GM20431 (cell line): Measurements from ENCODE around the gene SLC44A5.
"Not testable (repeated sequence)": the region's sequence is repeated elsewhere in the genome, so short reads cannot be mapped to it uniquely, and the experiment has no call there.

Source experiments
- in situ Hi-C: fragments of 300-500 bp; cut with MseI, MboI; formaldehyde crosslinking; loops from one replicate; pipeline ENCODE4 v1.15.0; 2020; ENCODE audit warnings: low sequenced_read_pairs; ENCODE audit not compliant: unreplicated experiment

SLC44A5 gene

DNA sequence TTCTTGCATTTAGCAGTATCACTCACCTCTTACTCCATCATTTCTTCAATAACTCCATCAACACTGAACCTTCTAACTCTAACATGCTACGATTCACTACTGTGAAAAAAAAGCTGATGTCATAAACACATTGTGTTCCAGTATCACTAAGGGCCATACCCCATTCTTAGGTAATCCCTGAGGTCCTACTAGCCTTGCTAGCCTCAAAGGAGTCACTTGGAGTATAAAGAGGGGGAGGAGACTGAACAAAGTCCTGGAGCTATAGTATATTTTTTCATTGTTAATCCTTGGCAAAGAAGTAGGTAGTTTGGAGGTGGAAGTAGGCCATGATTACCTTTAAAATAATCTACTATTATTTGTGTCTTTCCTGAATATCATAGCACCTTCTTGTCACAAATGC, at the start of gene SLC44A5:
TSS of gene SLC44A5 (minus strand) at position 101 of the 400 bp plus-strand sequence. CDS start 69,667 bp downstream, outside the sequence.
- in situ Hi-C loops = no loop called here

DNA sequence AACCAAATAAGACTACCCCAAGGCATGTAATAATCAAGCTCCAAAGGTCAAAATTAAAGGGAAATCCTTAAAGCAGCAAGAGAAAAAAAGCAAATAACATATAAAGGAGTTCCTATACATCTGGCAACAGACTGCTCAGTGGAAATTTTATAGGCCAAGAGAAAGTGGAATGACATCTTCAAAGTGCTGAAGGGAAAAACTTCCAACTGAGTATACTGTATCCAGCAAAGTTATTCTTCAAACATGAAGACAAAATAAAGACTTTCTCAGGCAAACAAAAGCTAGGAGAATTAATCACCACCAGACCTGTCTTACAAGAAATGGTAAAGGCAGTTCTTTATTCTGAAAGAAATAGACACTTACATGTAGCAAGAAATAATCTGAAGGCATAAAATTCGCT, 45.0 kb upstream of the SLC44A5 start:
- in situ Hi-C loops = no loop called here

DNA sequence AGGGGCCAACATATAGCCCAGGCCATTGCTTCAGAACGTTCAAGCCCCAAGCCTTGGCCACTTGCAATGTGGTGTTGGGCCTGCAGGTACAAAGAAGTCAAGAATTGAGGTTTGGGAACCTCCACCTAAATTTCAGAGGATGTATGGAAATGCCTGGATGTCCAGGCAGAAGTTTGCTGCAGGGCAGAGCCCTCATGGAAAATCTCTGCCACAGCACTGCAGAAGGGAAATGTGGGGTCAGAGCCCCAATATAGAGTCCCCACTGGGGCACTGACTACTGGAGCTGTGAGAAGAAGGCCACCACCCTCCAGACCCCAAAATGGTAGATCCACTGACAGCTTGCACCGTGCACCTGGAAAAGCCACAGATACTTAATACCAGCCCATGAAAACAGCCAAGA, 36.3 kb upstream of the SLC44A5 start:
- in situ Hi-C loops = not testable (repeated sequence)

DNA sequence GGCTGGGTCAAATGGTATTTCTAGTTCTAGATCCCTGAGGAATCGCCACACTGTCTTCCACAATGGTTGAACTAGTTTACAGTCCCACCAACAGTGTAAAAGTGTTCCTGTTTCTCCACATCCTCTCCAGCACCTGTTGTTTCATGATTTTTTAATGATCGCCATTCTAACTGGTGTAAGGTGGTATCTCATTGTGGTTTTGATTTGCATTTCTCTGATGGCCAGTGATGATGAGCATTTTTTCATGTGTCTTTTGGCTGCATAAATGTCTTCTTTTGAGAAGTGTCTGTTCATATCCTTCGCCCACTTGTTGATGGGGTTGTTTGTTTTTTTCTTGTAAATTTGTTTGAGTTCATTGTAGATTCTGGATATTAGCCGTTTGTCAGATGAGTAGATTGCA, 34.2 kb upstream of the SLC44A5 start:
- in situ Hi-C loops = not testable (repeated sequence)

DNA sequence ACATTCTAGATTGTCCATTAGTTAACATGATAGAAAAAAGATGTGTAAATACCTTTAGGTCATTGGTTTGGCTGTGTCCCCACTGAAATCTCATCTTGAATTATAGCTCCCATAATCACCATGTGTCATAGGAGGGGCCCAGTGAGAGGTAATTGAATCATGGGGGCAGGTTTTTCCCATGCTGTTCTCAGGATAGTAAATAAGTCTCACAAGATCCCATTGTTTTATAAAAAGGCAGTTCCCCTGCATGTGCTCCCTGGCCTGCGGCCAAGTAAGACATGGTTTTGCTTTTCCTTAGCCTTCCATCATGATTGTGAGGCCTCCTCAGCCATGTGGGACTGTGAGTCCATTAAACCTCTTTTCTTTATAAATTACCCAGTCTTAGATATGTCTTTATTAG, 32.5 kb upstream of the SLC44A5 start:
- in situ Hi-C loops = no loop called here

DNA sequence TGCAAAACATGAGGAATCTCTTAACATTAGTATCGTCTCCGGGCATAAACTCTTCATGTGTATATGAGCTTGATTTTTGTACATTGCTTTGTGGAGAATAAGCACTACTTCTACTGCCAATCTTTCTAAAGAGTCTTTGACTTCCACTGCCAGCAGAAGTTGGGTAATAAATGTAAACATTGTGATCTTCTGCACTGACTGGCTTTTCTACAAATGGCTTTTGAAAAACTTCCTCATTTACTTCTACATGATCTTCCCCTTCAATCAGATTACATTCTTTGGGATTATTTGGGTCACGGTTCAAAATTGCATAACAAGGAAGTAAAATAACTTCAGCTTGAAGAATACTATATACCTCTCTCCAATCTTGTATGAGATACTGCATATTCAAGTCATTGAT, 30.4 kb upstream of the SLC44A5 start:
- in situ Hi-C loops = no loop called here

DNA sequence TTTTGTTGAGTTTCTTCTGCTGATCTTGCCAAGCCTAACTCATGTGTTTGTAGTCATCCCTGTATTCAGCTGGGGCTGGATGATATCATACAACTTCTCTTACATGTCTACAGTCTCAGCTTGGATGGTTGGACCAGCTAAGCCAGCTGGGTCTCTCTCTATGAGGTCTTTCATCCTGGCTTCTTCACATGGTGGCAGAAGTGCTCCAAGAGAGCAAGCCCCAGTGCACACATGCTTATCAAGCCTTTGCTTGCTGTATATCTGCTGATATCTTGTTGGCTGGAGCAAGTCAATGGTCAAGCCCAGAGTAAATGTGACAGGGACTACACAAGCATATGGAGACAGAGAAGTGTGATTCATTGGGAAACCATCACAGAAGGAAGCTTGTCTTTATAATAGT, 29.2 kb upstream of the SLC44A5 start:
- in situ Hi-C loops = no loop called here

DNA sequence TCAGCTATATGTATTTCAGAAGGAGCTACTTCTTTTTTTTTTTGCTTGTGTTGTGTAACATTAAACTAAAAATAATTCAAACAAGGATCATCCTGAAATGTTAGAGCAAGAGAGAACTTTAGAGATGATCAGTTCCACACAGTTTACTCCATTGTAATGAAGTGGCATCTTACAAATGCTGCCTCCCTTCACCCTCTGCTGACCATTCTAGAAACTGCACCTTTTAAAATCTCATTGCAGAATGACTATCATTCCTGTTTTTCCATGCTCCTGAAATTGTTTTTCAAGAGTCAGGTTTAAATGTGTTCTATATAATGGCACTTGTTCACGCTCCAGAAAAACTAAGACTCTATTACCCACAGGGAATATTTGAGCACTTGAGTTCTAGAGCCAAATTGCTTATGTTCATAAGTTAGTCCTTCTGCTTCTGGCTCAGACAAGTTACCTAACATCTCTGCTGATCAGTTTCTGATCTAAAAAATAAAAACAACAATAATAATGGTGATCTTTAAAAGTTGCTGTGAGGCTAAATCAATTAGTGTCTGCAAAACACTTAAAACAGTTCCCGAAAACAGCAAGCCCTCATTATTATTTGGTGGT, 21.5 kb upstream of the SLC44A5 start:
- in situ Hi-C loops = no loop called here

DNA sequence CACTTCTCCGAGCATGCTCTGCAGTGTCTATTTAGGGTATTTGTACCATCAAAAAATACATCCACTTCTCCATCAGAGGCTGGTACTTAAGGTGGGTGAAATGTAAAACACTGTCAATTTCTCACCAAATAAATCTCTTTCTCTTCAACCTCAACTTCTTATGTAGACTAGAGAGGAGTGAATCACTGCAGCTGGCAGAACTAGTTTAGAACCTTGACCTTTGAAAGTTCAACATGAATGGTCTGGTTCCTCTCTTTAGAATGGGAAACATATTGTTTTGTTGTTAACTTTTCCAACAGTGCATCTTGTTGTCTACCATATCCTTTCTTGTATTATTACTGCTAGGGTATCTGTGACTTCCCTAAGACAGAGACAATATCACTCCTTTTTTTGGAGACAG, 20.1 kb upstream of the SLC44A5 start:
- in situ Hi-C loops = no loop called here

DNA sequence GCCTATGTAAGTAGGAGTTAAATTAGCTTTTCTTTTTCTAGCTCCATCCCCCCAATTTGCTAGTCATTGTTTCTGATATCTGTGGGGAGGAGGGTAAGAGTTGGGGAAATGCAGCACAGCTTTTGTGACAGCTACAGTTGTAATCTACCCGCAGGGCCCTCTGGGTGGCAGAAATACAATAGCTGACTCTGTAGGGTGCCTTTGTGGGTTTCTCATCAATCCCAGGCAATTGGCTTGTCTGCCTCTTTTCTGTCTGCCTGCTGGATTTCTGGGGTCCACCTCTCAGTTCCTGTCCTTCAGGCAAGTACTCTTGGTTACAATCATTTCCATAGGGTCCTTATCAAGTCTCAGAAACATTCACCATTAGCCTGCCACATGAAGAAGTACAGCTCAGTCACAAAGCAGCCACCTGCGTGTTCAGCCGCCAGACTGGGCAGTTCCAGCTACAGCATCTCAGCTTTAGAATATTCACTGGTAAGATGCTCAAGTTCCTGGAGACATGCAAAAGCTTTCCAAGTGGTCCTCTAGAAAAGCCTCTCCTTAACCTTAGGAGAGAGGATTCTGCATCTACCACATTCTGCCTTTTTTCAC, 19.2 kb upstream of the SLC44A5 start:
- in situ Hi-C loops = no loop called here

DNA sequence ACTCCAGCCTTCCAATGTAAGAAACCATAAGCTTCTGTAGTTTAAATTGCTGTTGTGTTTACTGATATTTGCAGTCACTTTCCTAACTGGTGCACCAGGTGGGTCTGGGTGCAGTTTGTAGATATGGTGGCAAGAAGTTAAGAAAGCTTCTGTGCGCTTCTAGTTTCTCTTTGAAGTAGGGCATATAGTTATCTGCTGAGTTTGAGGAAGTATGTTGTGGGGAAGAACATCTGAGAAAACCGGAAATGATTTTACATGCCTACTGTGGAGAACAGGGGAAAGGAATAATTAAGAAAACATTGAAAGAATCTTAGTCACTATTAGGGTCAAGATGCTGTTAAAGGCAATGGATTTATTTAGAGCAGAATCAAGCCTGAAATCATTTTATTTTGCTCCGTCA, 14.9 kb upstream of the SLC44A5 start:
- in situ Hi-C loops = no loop called here

DNA sequence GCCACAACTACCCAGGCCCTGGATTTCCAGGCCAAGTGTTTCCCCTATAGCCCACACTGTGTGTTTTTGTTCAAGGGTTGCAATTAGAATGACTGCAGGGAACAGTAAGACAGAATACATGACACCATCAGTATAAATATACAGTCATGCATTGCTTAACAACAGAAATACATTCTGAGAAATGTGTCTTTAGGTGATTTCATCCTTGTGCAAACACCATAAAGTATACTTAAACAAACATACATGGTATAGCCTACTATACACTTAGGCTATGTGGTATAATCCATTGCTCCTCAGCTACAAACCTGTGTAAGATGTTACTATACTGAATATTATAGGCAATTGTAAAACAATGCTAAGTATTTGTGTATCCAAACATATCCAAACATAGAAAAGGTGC, 7.5 kb upstream of the SLC44A5 start:
- in situ Hi-C loops = no loop called here

DNA sequence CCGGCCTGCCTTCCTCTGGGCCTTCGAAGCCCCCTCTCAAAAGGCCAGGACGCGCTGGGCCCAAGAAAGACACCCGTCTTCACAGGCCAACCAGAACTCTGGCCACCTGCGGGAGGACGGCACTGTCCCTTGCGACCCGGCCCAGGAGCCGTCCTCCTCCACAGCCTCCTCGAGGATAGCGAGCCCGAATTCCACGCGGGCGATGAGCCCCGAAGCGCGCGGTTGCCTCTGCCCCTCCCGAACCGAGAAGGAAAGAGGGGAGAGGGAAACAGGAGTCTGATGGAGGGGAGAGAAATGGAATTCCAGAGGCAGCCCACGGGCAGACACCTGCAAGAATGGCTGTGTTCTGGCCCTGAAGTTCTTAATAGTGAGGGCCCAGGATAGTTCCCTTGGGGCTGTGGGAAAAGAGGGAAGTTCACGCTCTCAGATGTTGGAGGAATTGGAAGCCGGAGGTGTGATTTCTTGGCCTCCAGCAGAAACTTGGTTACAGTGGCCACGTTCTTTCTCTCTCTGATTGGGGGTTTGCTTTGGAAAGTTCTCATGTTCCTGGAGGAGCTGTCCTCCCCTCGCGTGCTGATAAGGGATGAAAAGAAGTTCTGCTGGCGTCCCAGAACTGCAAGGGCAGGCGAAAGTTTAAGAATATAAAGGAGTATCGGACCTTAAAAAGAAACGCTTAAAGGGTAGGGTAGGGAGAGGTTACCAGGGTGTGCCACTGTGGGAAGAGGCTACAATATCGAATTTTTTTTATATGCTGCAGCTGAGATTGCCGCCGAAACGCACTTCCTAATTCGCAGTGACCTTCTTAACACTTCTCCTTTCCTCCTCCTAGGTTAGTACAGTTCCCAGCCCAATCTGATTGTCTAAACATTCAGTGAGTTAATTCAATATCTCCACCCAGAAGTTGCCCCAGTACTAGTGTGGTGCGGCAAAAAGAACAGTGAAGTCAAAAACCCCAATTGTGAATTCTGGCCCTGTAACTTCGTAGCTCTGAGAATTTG, 5.8 kb upstream of the SLC44A5 start:
- in situ Hi-C loops = no loop called here

DNA sequence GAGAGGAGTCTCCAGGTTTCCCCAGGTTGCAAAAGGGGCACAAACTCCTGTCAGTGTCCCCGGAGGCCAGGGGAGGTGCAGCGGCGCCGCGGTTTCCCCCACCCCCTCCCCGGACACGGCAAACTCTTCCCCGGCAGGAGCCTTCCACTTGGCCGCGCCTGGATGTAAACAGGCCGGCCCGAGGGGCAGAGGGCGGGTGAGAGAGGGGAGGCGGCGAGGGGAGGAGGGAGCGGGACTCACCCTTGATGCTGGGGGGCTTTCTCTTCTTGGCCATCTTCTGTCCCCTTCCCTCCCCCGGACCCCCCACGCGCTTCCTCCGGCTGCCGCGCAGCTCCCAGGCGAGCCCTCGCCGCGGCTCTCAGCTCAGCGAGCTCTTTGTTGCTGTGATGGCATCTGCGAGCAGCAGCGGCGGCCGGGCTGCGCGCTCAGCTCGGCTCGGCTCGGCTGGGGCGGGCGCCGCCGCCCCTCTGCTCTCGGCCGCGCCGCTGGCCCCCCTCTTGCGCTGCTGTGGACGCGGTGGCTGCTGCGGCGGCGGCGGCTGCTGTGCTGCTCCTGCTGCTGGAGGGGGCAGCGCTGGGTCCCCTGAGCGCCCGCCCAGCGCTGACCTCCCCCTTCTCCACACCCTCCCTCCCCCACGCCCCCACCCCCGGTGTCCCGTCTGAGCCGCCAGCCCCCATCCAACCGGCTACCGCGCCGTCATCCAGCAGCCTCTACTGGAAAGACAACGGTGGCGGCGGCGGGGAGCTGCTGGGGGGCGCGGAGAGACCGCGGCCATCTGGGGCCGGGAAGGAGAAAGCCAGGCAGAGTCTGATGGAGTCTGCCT, 4.9 kb upstream of the SLC44A5 start:
- in situ Hi-C loops = no loop called here

DNA sequence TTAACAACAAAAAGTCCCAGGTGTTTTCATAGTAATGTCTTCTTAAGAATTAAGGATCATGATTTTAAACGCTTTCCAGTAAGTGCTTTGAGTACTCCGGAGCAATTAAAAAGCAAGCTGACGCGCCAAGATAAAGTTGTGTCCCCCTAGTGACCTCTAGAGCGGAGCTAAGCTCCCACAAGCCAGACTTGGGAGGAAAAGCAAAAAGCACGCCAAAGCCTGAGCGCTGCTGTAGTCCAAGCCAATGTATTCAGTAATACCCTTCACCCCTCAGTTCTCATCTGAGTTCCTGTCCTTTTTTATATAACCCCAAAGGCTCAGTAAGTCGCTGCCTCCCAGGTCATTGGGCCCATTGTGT, 3.5 kb upstream of the SLC44A5 start:
- in situ Hi-C loops = no loop called here

DNA sequence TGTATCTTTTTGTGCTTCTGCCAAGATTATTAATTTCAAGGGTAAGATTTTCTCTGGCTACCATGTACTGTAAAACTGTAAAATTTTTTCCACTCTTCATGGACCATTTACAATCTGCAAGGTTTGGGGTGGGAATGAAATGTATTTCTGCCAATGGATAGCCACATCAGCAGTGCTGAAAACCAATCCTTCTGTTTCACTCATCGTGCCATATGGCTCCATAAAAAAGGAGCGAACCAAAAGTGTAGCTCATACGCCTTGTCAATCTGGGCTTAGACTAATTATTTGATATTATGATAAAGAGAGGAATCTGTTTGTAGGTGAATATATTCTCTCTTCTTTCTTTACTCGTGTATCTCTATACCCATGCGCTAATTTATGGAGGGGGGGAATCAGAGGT, 3.0 kb upstream of the SLC44A5 start:
- in situ Hi-C loops = no loop called here

DNA sequence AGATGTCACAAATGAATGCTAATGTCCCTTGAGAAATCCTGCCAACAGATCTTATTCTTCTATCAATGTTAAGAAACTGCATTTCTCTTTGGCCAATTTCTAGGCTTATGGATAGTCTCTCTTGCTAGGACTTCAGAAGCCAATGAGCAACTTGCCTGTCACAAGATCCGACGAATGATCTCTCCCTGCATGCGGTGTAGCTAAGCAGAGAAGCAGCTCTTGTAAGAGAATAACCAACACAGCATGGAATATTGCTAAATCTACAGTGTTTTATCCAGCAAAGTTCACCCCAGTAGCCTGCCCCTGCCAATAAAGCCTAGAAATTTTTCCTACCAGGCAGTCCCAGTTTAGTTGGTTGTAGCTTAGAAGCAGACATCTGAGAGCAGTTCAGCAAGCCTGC, 2.1 kb upstream of the SLC44A5 start:
- in situ Hi-C loops = no loop called here

DNA sequence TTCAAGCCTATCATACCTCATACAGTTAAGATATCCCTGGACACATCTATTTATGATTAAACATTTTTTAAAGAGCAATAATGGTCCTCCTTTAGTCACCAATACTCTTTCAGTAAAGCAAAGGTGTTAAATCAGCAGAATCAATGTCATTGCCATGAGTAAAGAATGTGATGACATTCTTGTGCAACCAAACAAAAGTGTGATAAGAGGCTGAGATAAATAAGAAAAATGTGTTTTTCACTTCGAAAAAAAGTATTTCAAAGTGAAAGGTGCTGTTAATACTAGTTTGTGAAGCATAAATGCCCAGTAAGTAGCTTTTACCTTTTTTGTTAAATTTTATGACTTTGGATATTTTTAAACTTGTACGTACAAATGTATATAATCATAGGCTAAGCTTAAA, 8.4 kb downstream of the SLC44A5 start:
- in situ Hi-C loops = no loop called here

DNA sequence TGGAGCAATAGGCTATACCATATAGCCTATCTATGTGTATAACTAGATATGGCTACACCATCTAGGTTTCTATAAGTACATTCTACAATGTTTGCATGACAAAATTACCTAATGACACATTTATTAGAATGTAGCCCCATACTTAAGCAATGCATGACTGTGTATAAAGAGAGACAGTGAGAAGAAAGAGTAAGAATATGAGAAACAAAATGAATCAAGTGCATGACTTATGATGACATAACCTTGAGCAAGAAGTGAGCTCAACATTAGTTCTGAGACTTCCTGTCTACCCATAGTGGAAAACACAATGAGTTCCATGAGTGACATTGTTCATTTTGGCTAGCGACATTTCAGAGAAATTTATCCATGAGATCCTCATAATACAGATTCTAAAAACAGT, 10.1 kb downstream of the SLC44A5 start:
- in situ Hi-C loops = no loop called here

DNA sequence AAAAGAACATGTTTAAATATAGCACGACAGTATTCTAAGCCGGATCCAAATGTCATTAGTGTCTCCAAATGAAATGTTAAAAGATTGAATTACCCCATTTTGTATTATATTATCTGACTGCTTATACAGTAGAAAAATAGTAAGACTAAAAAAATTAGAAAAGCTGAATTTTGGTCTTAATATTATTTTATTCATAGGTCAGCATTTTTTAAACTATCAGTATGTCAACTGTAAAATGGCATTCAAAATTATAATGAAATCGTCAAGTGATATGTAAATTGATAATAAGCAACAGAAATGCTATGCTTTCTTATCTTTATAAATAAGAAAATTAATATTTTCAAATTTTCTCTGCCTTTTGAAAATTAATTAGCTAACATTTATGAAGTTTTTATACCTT, 16.6 kb downstream of the SLC44A5 start:
- in situ Hi-C loops = no loop called here
